Astrocyte of the cerebellum (primary cell): ENCODE measurements around the gene SMARCA4.

Experiments
- DNase-seq: peaks from one replicate; pipeline ENCODE4 v3.0.0-alpha.2; 2011; ENCODE audit warnings: low read depth
- H3K4me3 ChIP-seq: 2 replicates; pipeline ENCODE4 v1.5.1; 2011; ENCODE audit warnings: mild to moderate bottlenecking, low read depth, low read length, moderate library complexity
- CTCF ChIP-seq: IDR thresholded peaks from 2 replicates; pipeline ENCODE4 v1.5.1; 2012; ENCODE audit warnings: low read length, low read depth, moderate library complexity, mild to moderate bottlenecking; ENCODE audit errors: missing control alignments
- in situ Hi-C: cut with HindIII; loops from 2 replicates; pipeline ENCODE4 v1.10.0; 2017; ENCODE audit warnings: low sequenced_read_pairs

Gene SMARCA4

DNA sequence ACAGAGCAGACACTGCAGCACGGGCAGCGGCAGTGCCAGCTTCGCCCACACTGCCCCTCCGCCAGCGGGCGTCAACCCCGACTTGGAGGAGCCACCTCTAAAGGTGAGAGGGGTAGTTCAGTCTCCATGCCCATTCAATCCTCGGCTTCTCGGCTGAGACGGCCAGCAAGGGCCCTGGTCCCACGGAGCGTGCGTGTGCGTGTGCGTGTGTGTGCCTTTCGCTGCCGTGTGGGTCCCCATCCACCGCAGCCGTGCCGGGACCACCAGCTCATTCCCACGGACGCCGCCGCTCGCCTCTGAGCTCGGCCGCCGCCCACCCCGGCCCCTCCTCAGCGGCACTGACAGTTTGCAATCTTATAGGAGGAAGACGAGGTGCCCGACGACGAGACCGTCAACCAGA is 72.9 kb downstream of the SMARCA4 start:
- DNase-seq, result no peak
- in situ Hi-C loops, result no loop called here
- no peak overlapping the region for H3K4me3 ChIP-seq
- TF ChIP-seq CTCF, result no peak

DNA sequence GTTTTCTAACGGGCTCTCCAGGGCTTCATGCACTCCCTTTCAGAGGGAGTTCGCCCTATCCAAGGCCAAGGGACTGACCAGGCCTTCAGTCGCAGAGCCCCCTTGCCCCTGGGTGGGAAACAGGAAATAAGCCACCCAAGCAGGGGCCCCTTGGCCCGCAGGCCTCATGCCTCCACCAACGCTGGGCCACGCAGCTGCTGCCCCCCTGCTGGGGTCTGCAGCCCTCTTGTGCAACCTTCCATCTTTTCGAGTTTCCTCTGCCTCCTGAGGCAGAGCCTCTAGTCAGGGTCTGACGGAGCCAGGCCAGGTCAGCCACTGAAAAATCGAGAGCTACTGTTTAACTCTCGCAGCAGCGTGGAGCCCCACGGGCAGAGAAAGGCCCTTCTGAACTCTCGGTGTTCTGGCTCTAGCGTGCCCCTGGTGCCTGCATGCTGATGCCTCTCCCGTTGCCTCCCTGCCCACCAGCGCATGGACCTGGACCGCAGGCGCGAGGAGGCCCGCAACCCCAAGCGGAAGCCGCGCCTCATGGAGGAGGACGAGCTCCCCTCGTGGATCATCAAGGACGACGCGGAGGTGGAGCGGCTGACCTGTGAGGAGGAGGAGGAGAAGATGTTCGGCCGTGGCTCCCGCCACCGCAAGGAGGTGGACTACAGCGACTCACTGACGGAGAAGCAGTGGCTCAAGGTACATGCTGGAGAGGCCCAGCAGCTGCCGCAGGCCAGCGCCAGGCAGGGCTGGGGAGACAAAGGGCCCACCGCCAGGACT is 73.8 kb downstream of the SMARCA4 start:
- no peak overlapping the region for H3K4me3 ChIP-seq
- in situ Hi-C loops, result no loop called here
- TF ChIP-seq CTCF, result no peak
- no peak for DNase-seq

GRCh38 chr19:11035441-11036377 is 74.9 kb downstream of the SMARCA4 start:
- DNase-seq, result peak; percentile 60
- TF ChIP-seq CTCF, result peak; percentile 87
- H3K4me3 ChIP-seq, result no peak overlapping the region
- in situ Hi-C loops, result no loop called here

- TF ChIP-seq CTCF, result no peak
- in situ Hi-C loops, result no loop called here
- DNase-seq, result no peak
- no peak overlapping the region for H3K4me3 ChIP-seq
Observed at GRCh38 chr19:11038511-11038910, 77.7 kb downstream of the SMARCA4 start.

GRCh38 chr19:11041194-11041593 is 80.4 kb downstream of the SMARCA4 start:
- no peak for DNase-seq
- TF ChIP-seq CTCF, result no peak
- in situ Hi-C loops, result loop anchor here (10.0 kb wide), 1 partner anchor 126 kb away; no protein-coding TSS in a partner anchor
- H3K4me3 ChIP-seq, result no peak overlapping the region

GRCh38 chr19:11041966-11042627 is 81.3 kb downstream of the SMARCA4 start:
- no peak for DNase-seq
- no peak for TF ChIP-seq CTCF
- in situ Hi-C loops, result loop anchor here (10.0 kb wide), 1 partner anchor 127 kb away; no protein-coding TSS in a partner anchor
- no peak overlapping the region for H3K4me3 ChIP-seq
